HCT116 (cell line): ENCODE data around the gene MAPK4. TPM values are rescaled to one million over a fixed set of nuclear protein-coding genes. Genes with fewer than 3 reads are reported as not detected.

ENCODE experiments used
- ATAC-seq: fragments of 200-7000 bp; cut with Tn5 transposase; 2 replicates; pipeline ENCODE4 v1.9.1; 2020; ENCODE audit warnings: mild to moderate bottlenecking, moderate library complexity
- BruUV-seq: library from RNA; stranded (reverse); fragments of 400-500 nt; replicated peaks from 2 replicates; lab custom pipeline; 2021; lab: Mats Ljungman, UMichigan
- CTCF ChIA-PET: fragments of 300-600 bp; sonication (Branson Sonifier 250); formaldehyde crosslinking; loops from one replicate; lab custom pipeline; 2021; ENCODE audit warnings: antibody characterized with exemption; lab: Charles Lee
- POLR2A ChIA-PET: fragments of 300-600, 350-600 bp; sonication (Branson Sonifier 250); formaldehyde crosslinking; loops from one replicate; lab custom pipeline; 2021; ENCODE audit warnings: antibody characterized with exemption; lab: Charles Lee
- RAD21 ChIA-PET, 2 experiments: fragments of 300-600 bp; sonication (Branson Sonifier 250); formaldehyde crosslinking; loops; one replicate each; lab custom pipeline; 2023; ENCODE audit warnings: low total read pairs in 2 of 2; ENCODE audit not compliant: uncharacterized antibody in 2 of 2, unreplicated experiment in 2 of 2, low non-redundant PET in 1 of 2; lab: Charles Lee
- DNase-seq: peaks from one replicate; pipeline ENCODE4 v3.0.0-alpha.2; 2010; ENCODE audit warnings: low read depth, low spot score
- H2AFZ ChIP-seq: fragments of 200-600 bp; shearing (Covaris generic), sonication (generic); 2 replicates; pipeline ENCODE4 v1.6.1; 2017; ENCODE audit warnings: low read depth, mixed run types, mixed read lengths, antibody characterized with exemption, low read length; ENCODE audit not compliant: poor library complexity, severe bottlenecking
- H3K27ac ChIP-seq: 2 replicates; pipeline ENCODE4 v1.5.1; 2012; ENCODE audit warnings: low read depth, low read length
- H3K27me3 ChIP-seq: fragments of 200-600 bp; sonication (generic); 2 replicates; pipeline ENCODE4 v1.6.1; 2016; ENCODE audit warnings: mixed run types, low read length, mixed read lengths; ENCODE audit not compliant: insufficient read depth
- H3K36me3 ChIP-seq, 2 experiments: fragments of 200-500 bp in 1 of 2; fragments of 200-600 bp in 1 of 2; sonication (Bioruptor generic) in 1 of 2; sonication (generic) in 1 of 2; 2 replicates each; pipeline versions ENCODE4 v1.5.1 to v1.6.1; 2014 to 2016; ENCODE audit warnings: low read length in 2 of 2, inconsistent platforms in 1 of 2, mixed read lengths in 1 of 2, mixed run types in 1 of 2; ENCODE audit not compliant: insufficient read depth in 2 of 2, control insufficient read depth in 1 of 2
- H3K4me1 ChIP-seq, 2 experiments: fragments of 200-600 bp in 1 of 2; sonication (generic) in 1 of 2; 2 replicates each; pipeline versions ENCODE4 v1.5.1 to v1.6.1; 2012 to 2017; ENCODE audit warnings: low read length in 2 of 2, inconsistent platforms in 1 of 2, mild to moderate bottlenecking in 1 of 2, mixed read lengths in 1 of 2, mixed run types in 1 of 2, moderate library complexity in 1 of 2; ENCODE audit not compliant: insufficient read depth in 2 of 2, control insufficient read depth in 1 of 2
- H3K4me2 ChIP-seq: fragments of 200-600 bp; sonication (generic); 2 replicates; pipeline ENCODE4 v1.6.1; 2017; ENCODE audit warnings: mixed run types, low read length, mixed read lengths
- H3K4me3 ChIP-seq, 2 experiments: fragments of 200-600 bp in 1 of 2; sonication (generic) in 1 of 2; replicated peaks in 1 of 2; 2 replicates each; pipeline ENCODE4 v1.5.1; 2011 to 2016; ENCODE audit warnings: low read length in 2 of 2, control low read depth in 1 of 2, low read depth in 1 of 2, mild to moderate bottlenecking in 1 of 2, mixed read lengths in 1 of 2, mixed run types in 1 of 2
- H3K79me2 ChIP-seq: fragments of 200-600 bp; sonication (generic); 2 replicates; pipeline ENCODE4 v1.6.1; 2017; ENCODE audit warnings: mild to moderate bottlenecking, mixed run types, low read length, moderate library complexity, mixed read lengths; ENCODE audit not compliant: insufficient read depth
- H3K9ac ChIP-seq: fragments of 200-600 bp; sonication (generic); 2 replicates; pipeline ENCODE4 v1.6.1; 2016; ENCODE audit warnings: low read length, mixed read lengths
- H3K9me2 ChIP-seq: fragments of 200-600 bp; sonication (generic), shearing (Covaris generic); 2 replicates; pipeline ENCODE4 v1.6.1; 2017; ENCODE audit warnings: mixed run types, mild to moderate bottlenecking, moderate library complexity; ENCODE audit not compliant: insufficient read depth
- H3K9me3 ChIP-seq, 2 experiments: fragments of 200-500 bp in 1 of 2; fragments of 200-600 bp in 1 of 2; sonication (Bioruptor generic) in 1 of 2; sonication (generic) in 1 of 2; 2 replicates each; pipeline ENCODE4 v1.6.1; 2014 to 2017; ENCODE audit warnings: low read length in 2 of 2, mixed read lengths in 2 of 2, inconsistent platforms in 1 of 2, low read depth in 1 of 2, mild to moderate bottlenecking in 1 of 2, mixed run types in 1 of 2, moderate library complexity in 1 of 2; ENCODE audit not compliant: control insufficient read depth in 1 of 2, insufficient read depth in 1 of 2
- H4K20me1 ChIP-seq: fragments of 200-600 bp; sonication (generic), shearing (Covaris generic); 2 replicates; pipeline ENCODE4 v1.6.1; 2017; ENCODE audit warnings: mixed run types, mild to moderate bottlenecking, moderate library complexity; ENCODE audit not compliant: insufficient read depth
- CBX3 ChIP-seq: IDR thresholded peaks from 2 replicates; pipeline ENCODE4 v1.6.1; 2012; ENCODE audit warnings: low read depth
- CEBPB ChIP-seq: IDR thresholded peaks from 2 replicates; pipeline ENCODE4 v1.6.1; 2012; ENCODE audit warnings: low read depth
- ELF1 ChIP-seq: IDR thresholded peaks from 2 replicates; pipeline ENCODE4 v1.6.1; 2012; ENCODE audit warnings: low read depth, borderline replicate concordance
- EZH2 ChIP-seq: fragments of 200-600 bp; sonication (generic); IDR thresholded peaks from 2 replicates; pipeline ENCODE4 v1.6.1; 2017; ENCODE audit warnings: antibody characterized with exemption, mixed run types
- EZH2phosphoT487 ChIP-seq: fragments of 200-600 bp; IDR thresholded peaks from 2 replicates; pipeline ENCODE4 v1.6.1; 2018; ENCODE audit warnings: antibody characterized with exemption, borderline replicate concordance
- FOSL1 ChIP-seq: IDR thresholded peaks from 2 replicates; pipeline ENCODE4 v1.6.1; 2012; ENCODE audit warnings: low read depth
- JUND ChIP-seq: IDR thresholded peaks from 2 replicates; pipeline ENCODE4 v1.6.1; 2012
- MAX ChIP-seq: IDR thresholded peaks from 2 replicates; pipeline ENCODE4 v1.6.1; 2012
- POLR2AphosphoS5 ChIP-seq: IDR thresholded peaks from 2 replicates; pipeline ENCODE4 v1.6.1; 2011; ENCODE audit warnings: mild to moderate bottlenecking, low read depth, low read length, moderate library complexity
- SIN3A ChIP-seq: IDR thresholded peaks from 2 replicates; pipeline ENCODE4 v1.6.1; 2012; ENCODE audit warnings: low read depth
- SRF ChIP-seq: IDR thresholded peaks from 2 replicates; pipeline ENCODE4 v1.6.1; 2012; ENCODE audit warnings: low read depth
- TCF7L2 ChIP-seq: IDR thresholded peaks from 2 replicates; pipeline ENCODE4 v1.7.0; 2011; ENCODE audit warnings: borderline replicate concordance, inconsistent platforms; ENCODE audit not compliant: insufficient read depth, insufficient read length; ENCODE audit errors: extremely low read depth
- YY1 ChIP-seq: IDR thresholded peaks from 2 replicates; pipeline ENCODE4 v1.6.1; 2011; ENCODE audit warnings: low read length, low read depth, moderate library complexity, mild to moderate bottlenecking; ENCODE audit not compliant: insufficient replicate concordance; ENCODE audit errors: extremely low read depth
- ZBTB33 ChIP-seq: IDR thresholded peaks from 2 replicates; pipeline ENCODE4 v1.6.1; 2011; ENCODE audit warnings: mild to moderate bottlenecking, low read length, moderate library complexity; ENCODE audit not compliant: insufficient replicate concordance; ENCODE audit errors: extremely low read depth
- intact Hi-C: fragments of 100-400 bp; cut with micrococcal nuclease; formaldehyde crosslinking; loops from 2 replicates; pipeline ENCODE4 v1.10.0; 2022
- total RNA-seq: library from RNA; stranded (reverse); gene quantifications from one replicate; pipeline ENCODE4 v1.2.1, GENCODE V29; 2021; ENCODE audit not compliant: unreplicated experiment

The MAPK4 gene
- total RNA-seq, 1 experiment from 2014 or later: 0.89 TPM

GRCh38 chr18:50678651-50679050 is 118.8 kb downstream of the MAPK4 start:
- ATAC-seq (no peak), DNase-seq (no peak)
- Histone ChIP-seq H3K4me1 (peaks cover 0 to 7% of the 10 kb centered on the region in 2 experiments; a peak in 1 of 4 replicates), H3K36me3 (no peaks in the 10 kb centered on the region), H3K9me3 (no peaks in the 10 kb centered on the region), H3K27ac (no peak overlapping the region), H3K79me2 (no peaks in the 10 kb centered on the region), H3K9me2 (no peaks in the 10 kb centered on the region), H3K4me2 (no peak overlapping the region), H3K27me3 (no peaks in the 10 kb centered on the region), H3K4me3 (no peak overlapping the region), H2AFZ (no peak overlapping the region), H3K9ac (no peak overlapping the region), H4K20me1 (no peaks in the 10 kb centered on the region)
- no TSS peak for BruUV-seq
- no peak for TF ChIP-seq SIN3A
- TF ChIP-seq SRF: no peak
- TF ChIP-seq JUND: no peak
- TF ChIP-seq TCF7L2: no peak
- no peak for TF ChIP-seq ELF1
- no peak for TF ChIP-seq MAX
- no peak for TF ChIP-seq POLR2AphosphoS5
- no peak for TF ChIP-seq EZH2
- TF ChIP-seq CEBPB: no peak
- TF ChIP-seq YY1: no peak
- TF ChIP-seq ZBTB33: no peak
- TF ChIP-seq EZH2phosphoT487: no peak
- TF ChIP-seq CBX3: no peak
- no peak for TF ChIP-seq FOSL1
- POLR2A ChIA-PET: interaction anchor here (0.6 kb wide), 1 partner anchor 1138 kb away, joined by 3 read pairs; no protein-coding TSS in a partner anchor
- RAD21 ChIA-PET: no interaction called here
- CTCF ChIA-PET: no interaction called here
- intact Hi-C loops: loop anchor here (10.0 kb wide), 1 partner anchor 84 kb away; no protein-coding TSS in a partner anchor
